Fibroblast of lung (primary cell): ENCODE measurements around the gene PCBP3.

ENCODE experiments used
- CTCF ChIP-seq, 2 donors: IDR thresholded peaks in 1 of 2; conservative IDR thresholded peaks in 1 of 2; 1 replicate in 1 of 2; 2 replicates in 1 of 2; pipeline ENCODE4 v1.5.1; 2011 to 2012; ENCODE audit warnings: low read length in 2 of 2, control low read depth in 1 of 2, inconsistent platforms in 1 of 2, low read depth in 1 of 2, mild to moderate bottlenecking in 1 of 2
- EZH2 ChIP-seq: IDR thresholded peaks from 2 replicates; pipeline ENCODE4 v1.5.1; 2012; ENCODE audit warnings: low read length, control low read depth, mild to moderate bottlenecking; ENCODE audit errors: missing control alignments

DNA sequence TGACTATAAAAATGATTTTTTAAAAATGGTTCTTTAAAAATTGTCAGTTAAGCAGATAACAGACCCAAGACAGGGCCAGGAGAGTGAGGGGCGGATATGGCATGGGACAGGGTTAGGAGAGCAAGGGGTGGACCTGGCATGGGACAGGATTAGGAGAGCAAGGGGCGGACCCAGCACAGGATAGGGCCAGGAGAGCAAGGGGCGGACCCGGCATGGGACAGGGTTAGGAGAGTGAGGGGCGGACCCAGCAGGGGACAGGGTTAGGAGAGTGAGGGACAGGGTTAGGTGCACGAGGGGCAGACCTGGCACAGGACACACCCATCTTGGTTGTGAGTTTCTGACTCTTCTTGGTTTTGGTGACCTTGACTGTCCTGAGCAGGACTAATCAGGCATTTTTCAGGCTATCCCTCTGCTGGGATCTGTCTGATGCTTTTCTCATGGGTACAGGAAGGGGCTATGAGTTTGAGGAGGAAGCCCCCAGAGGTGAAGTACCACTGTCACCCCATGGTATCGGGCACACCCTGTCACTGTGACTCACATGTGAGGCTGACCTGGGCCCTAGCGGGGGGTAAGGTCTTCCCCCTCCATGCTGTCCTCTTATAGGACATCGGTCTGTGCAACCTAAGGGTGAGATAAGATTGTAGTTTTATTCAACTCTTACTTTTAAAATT is 179.0 kb downstream of the PCBP3 start:
- TF ChIP-seq CTCF (conservative IDR thresholded peaks at IDR 0.05 in 1 of 2, IDR thresholded peaks at IDR 0.05 in 1 of 2; ENCODE audit: low read depth in 1 of 2, low read length in 2 of 2) (no peak), EZH2 (no peak)
